ENCODE results near the gene ALDH1B1. TPM values are rescaled to one million over a fixed set of nuclear protein-coding genes. Genes with fewer than 3 reads are reported as not detected.

ALDH1B1 gene
- total RNA-seq, 1 experiment from 2014 or later: 55.5 TPM

DNA sequence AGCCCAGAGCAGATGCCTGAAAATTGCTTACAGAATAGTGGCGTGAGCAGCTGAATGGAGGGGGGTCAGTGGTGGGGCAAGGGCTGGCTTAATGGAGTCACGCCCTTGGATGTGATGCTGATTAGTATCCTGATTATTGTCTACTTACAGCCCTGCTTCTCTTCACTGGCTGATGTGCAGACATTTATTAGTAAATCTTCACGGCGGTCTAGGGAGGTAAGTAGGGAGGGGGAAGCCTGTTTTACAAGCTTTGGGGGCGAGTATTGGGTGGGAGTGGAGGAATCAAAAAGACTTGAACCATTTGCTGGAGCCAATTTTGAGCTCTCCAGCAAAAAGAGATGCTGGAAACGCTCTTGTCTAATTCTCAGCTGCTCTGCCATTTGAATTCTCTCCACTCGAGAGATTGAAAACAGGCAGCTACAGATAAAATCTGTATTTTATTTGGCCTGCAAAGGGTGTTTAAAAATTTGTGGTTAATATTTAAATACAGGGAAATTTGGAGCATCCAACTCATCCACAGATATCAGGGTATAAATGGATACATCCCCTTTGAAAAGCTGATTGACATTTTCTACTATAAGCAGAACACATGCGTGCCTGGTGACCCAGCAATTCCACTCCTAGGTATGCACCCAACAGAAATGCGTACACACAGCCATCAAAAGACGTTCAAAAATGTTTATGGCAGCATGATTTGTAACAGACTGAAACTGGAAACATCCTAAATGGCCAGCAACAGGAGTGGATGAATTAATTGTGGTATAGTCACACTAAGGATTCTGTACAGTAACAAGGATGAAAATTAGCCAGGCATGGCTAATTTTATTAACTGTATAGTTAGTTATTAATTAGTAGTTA lies 19.5 kb upstream of the ALDH1B1 start:
- peaks cover 1% of the 10 kb centered on the region for H3K36me3 Mint-ChIP-seq
- no peak for ATAC-seq

DNA sequence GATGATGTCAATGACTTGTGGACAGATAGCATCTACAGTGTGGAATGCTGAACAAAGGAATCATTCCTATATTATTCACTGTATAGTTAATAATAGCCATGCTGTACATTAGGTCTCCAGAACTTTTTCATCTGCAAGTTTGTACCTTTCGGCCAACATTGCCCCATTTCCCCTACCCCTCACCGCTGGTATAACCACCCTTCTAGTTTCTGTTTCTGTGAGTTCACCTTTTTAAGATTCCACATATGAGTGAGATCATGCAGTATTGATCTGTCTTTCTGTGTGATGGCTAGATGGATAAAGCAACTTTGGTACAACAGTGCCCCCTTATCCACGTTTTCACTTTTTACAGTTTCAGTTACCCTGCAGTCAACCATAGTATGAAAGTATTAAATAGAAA lies 18.8 kb upstream of the ALDH1B1 start:
- ATAC-seq (no peak), DNase-seq (ENCODE audit: low spot score) (no peak)
- Mint-ChIP-seq H3K36me3 (peaks cover 6% of the 10 kb centered on the region), H3K4me1 (peaks cover 6% of the 10 kb centered on the region), H3K27ac (no peak overlapping the region), H3K27me3 (ENCODE audit: low read depth) (peaks cover 85% of the 10 kb centered on the region), H3K9me3 (peaks cover 9% of the 10 kb centered on the region), H3K4me3 (no peak overlapping the region)
- CTCF ChIA-PET: no interaction called here
- POLR2A ChIA-PET: no interaction called here
- TF ChIP-seq SMAD3 (CRISPR knock-in tag; IDR thresholded peaks at IDR 0.05; ENCODE audit: borderline replicate concordance) (no peak), ZNF263 (CRISPR knock-in tag; IDR thresholded peaks at IDR 0.05; ENCODE audit: low read depth) (no peak), NR3C1 (CRISPR knock-in tag; conservative IDR thresholded peaks at IDR 0.05; ENCODE audit: low read depth) (no peak), ELF4 (CRISPR knock-in tag; IDR thresholded peaks at IDR 0.05; ENCODE audit: low read depth) (no peak), GRHL2 (CRISPR knock-in tag; IDR thresholded peaks at IDR 0.05; ENCODE audit: insufficient replicate concordance, severe bottlenecking) (no peak), HMGA2 (CRISPR knock-in tag; IDR thresholded peaks at IDR 0.05) (no peak), FOXP1 (CRISPR knock-in tag; IDR thresholded peaks at IDR 0.05; ENCODE audit: borderline replicate concordance) (no peak), ZNF138 (CRISPR knock-in tag; conservative IDR thresholded peaks at IDR 0.05) (no peak), CREB1 (CRISPR knock-in tag; IDR thresholded peaks at IDR 0.05) (no peak), KAT7 (CRISPR knock-in tag; IDR thresholded peaks at IDR 0.05; ENCODE audit: borderline replicate concordance) (no peak)
- TF ChIP-seq, protein P1, sequence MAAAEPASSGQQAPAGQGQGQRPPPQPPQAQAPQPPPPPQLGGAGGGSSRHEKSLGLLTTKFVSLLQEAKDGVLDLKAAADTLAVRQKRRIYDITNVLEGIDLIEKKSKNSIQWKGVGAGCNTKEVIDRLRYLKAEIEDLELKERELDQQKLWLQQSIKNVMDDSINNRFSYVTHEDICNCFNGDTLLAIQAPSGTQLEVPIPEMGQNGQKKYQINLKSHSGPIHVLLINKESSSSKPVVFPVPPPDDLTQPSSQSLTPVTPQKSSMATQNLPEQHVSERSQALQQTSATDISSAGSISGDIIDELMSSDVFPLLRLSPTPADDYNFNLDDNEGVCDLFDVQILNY (CRISPR knock-in tag; IDR thresholded peaks at IDR 0.05): no peak
- TF ChIP-seq, protein P2, sequence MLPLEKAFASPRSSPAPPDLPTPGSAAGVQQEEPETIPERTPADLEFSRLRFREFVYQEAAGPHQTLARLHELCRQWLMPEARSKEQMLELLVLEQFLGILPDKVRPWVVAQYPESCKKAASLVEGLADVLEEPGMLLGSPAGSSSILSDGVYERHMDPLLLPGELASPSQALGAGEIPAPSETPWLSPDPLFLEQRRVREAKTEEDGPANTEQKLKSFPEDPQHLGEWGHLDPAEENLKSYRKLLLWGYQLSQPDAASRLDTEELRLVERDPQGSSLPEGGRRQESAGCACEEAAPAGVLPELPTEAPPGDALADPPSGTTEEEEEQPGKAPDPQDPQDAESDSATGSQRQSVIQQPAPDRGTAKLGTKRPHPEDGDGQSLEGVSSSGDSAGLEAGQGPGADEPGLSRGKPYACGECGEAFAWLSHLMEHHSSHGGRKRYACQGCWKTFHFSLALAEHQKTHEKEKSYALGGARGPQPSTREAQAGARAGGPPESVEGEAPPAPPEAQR (CRISPR knock-in tag; IDR thresholded peaks at IDR 0.05): no peak
- TF ChIP-seq, protein P3, sequence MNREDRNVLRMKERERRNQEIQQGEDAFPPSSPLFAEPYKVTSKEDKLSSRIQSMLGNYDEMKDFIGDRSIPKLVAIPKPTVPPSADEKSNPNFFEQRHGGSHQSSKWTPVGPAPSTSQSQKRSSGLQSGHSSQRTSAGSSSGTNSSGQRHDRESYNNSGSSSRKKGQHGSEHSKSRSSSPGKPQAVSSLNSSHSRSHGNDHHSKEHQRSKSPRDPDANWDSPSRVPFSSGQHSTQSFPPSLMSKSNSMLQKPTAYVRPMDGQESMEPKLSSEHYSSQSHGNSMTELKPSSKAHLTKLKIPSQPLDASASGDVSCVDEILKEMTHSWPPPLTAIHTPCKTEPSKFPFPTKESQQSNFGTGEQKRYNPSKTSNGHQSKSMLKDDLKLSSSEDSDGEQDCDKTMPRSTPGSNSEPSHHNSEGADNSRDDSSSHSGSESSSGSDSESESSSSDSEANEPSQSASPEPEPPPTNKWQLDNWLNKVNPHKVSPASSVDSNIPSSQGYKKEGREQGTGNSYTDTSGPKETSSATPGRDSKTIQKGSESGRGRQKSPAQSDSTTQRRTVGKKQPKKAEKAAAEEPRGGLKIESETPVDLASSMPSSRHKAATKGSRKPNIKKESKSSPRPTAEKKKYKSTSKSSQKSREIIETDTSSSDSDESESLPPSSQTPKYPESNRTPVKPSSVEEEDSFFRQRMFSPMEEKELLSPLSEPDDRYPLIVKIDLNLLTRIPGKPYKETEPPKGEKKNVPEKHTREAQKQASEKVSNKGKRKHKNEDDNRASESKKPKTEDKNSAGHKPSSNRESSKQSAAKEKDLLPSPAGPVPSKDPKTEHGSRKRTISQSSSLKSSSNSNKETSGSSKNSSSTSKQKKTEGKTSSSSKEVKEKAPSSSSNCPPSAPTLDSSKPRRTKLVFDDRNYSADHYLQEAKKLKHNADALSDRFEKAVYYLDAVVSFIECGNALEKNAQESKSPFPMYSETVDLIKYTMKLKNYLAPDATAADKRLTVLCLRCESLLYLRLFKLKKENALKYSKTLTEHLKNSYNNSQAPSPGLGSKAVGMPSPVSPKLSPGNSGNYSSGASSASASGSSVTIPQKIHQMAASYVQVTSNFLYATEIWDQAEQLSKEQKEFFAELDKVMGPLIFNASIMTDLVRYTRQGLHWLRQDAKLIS (CRISPR knock-in tag; IDR thresholded peaks at IDR 0.05; ENCODE audit: borderline replicate concordance): no peak
- TF ChIP-seq, protein P4, sequence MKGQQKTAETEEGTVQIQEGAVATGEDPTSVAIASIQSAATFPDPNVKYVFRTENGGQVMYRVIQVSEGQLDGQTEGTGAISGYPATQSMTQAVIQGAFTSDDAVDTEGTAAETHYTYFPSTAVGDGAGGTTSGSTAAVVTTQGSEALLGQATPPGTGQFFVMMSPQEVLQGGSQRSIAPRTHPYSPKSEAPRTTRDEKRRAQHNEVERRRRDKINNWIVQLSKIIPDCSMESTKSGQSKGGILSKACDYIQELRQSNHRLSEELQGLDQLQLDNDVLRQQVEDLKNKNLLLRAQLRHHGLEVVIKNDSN (CRISPR knock-in tag; IDR thresholded peaks at IDR 0.05): no peak

More for the DNA sequence above, 19.5 kb upstream of the ALDH1B1 start:
- ChIA-PET CTCF (no interaction called here), POLR2A (no interaction called here)
- Mint-ChIP-seq H3K4me3 (no peak overlapping the region), H3K27ac (no peak overlapping the region), H3K9me3 (peaks cover 2% of the 10 kb centered on the region), H3K4me1 (peaks cover 6% of the 10 kb centered on the region), H3K27me3 (ENCODE audit: low read depth) (peaks cover 82% of the 10 kb centered on the region)
- TF ChIP-seq MYBL2 (CRISPR knock-in tag; IDR thresholded peaks at IDR 0.05): no peak
- DNase-seq (ENCODE audit: low spot score): no peak

All from WTC11 (cell line).